Measurements from ENCODE around the gene RPL27.
"Not testable (repeated sequence)": the region's sequence is repeated elsewhere in the genome, so short reads cannot be mapped to it uniquely, and the experiment has no call there.

The RPL27 gene

GRCh38 chr17:42989726-42990652 is 8.2 kb upstream of the RPL27 start:
- no peak overlapping the region for H3K4me3 ChIP-seq
- H3K27ac ChIP-seq = no peak overlapping the region

GRCh38 chr17:42991471-42991870 is 6.7 kb upstream of the RPL27 start:
- H3K27ac ChIP-seq = no peak overlapping the region
- no peak overlapping the region for H3K4me3 ChIP-seq

- Histone ChIP-seq H3K4me3 (no peak overlapping the region), H3K27ac (no peak overlapping the region)
These were observed 5.3 kb upstream of the RPL27 start for GRCh38 chr17:42992872-42993271.

- H3K4me3 ChIP-seq, H3K27ac ChIP-seq: not testable (repeated sequence)
These were observed 4.3 kb upstream of the RPL27 start for GRCh38 chr17:42993913-42994312.

- Histone ChIP-seq H3K27ac (peak overlapping the region in 17 of 21 experiments; percentile 41 to 95 (median 70)), H3K4me3 (peak overlapping the region in 3 of 7 experiments; percentile 70 to 90 (median 76))
These were observed 732 bp upstream of the RPL27 start for GRCh38 chr17:42997390-42997983.

- peak overlapping the region; percentile 77 to 97 (median 91) for H3K27ac ChIP-seq
- H3K4me3 ChIP-seq = peak overlapping the region; percentile 67 to 90 (median 70)
These were observed 845 bp downstream of the RPL27 start for GRCh38 chr17:42999003-42999525.

- H3K4me3 ChIP-seq = not testable (repeated sequence)
- peak overlapping the region in 2 of 21 experiments; percentile 0 to 19 for H3K27ac ChIP-seq
These were observed 2.7 kb downstream of the RPL27 start for GRCh38 chr17:43000894-43001293.

GRCh38 chr17:43003542-43004172 is 5.4 kb downstream of the RPL27 start:
- Histone ChIP-seq H3K27ac (peak overlapping the region in 3 of 21 experiments; percentile 24 to 38 (median 37)), H3K4me3 (no peak overlapping the region)

GRCh38 chr17:43006639-43007551 is 8.7 kb downstream of the RPL27 start, which contains the start of gene IFI35:
Gene IFI35 (plus strand): TSS chr17:43006784. CDS start chr17:43006948, 164 bp downstream.
- peak within 1 kb of the TSS; percentile 33 to 71 (median 54) for H3K4me3 ChIP-seq

GRCh38 chr17:43010667-43011308 is 12.6 kb downstream of the RPL27 start:
- Histone ChIP-seq H3K4me3 (no peak overlapping the region), H3K27ac (peak overlapping the region in 4 of 21 experiments; percentile 16 to 74 (median 65))

More at GRCh38 chr17:43006639-43007551, 8.7 kb downstream of the RPL27 start, which contains the start of gene IFI35:
- H3K27ac ChIP-seq = peak within 1 kb of the TSS; percentile 48 to 98 (median 94)

- H3K4me3 ChIP-seq = no peak overlapping the region
- H3K27ac ChIP-seq = peak overlapping the region in 5 of 21 experiments; percentile 41 to 74 (median 60)
These were observed 13.7 kb downstream of the RPL27 start for GRCh38 chr17:43011728-43012472.

- Histone ChIP-seq H3K4me3 (no peak overlapping the region), H3K27ac (peak overlapping the region in 4 of 21 experiments; percentile 27 to 70 (median 64))
These were observed 15.1 kb downstream of the RPL27 start for GRCh38 chr17:43013296-43013695.

- H3K4me3 ChIP-seq = no peak overlapping the region
- H3K27ac ChIP-seq = peak overlapping the region in 9 of 21 experiments; percentile 1 to 70 (median 48)
These were observed 15.9 kb downstream of the RPL27 start for GRCh38 chr17:43014020-43014648.

GRCh38 chr17:43014649-43015542 is 16.7 kb downstream of the RPL27 start:
- H3K4me3 ChIP-seq = no peak overlapping the region
- H3K27ac ChIP-seq = peak overlapping the region in 15 of 21 experiments; percentile 5 to 70 (median 35)

- Histone ChIP-seq H3K4me3 (no peak overlapping the region), H3K27ac (peak overlapping the region in 11 of 21 experiments; percentile 13 to 70 (median 35))
These were observed 17.4 kb downstream of the RPL27 start for GRCh38 chr17:43015579-43015978.

- Histone ChIP-seq H3K27ac (peak overlapping the region in 5 of 21 experiments; percentile 28 to 70 (median 37)), H3K4me3 (no peak overlapping the region)
These were observed 18.0 kb downstream of the RPL27 start for GRCh38 chr17:43016216-43016615.
